Omental fat pad (tissue), 4 donors: ENCODE results near the gene CRB2. TPM values are rescaled to one million over a fixed set of nuclear protein-coding genes. Genes with fewer than 3 reads are reported as not detected.

Experiments
- ATAC-seq: fragments of 150-250 bp; one replicate; pipeline ENCODE4 v1.9.1; 2016; ENCODE audit warnings: mild to moderate bottlenecking, moderate library complexity; ENCODE audit not compliant: low FRiP score
- DNase-seq: peaks from one replicate; pipeline ENCODE4 v3.0.0-alpha.2; 2019; ENCODE audit warnings: low spot score
- CTCF ChIP-seq, 3 donors: fragments of 450-650 bp; IDR thresholded peaks; one replicate each; pipeline ENCODE4 v1.5.1; 2016 to 2017; ENCODE audit warnings: antibody characterized with exemption in 3 of 3, mild to moderate bottlenecking in 3 of 3, moderate library complexity in 2 of 3
- total RNA-seq, 4 donors: library from RNA; depleted of rRNA; stranded (reverse); fragments of >200 nt; gene quantifications; one replicate each; pipeline ENCODE4 v1.1.0, GENCODE V29; 2016

The CRB2 gene
- total RNA-seq, 4 donors from 2014 or later = 0.32 to 16.2 (median 3.5) TPM

GRCh38 chr9:123382653-123383511, 26.9 kb downstream of the CRB2 start:
- ATAC-seq (no peak), DNase-seq (no peak)
- no peak for TF ChIP-seq CTCF (IDR thresholded peaks at IDR 0.05)

- ATAC-seq = no peak
- DNase-seq = no peak
- TF ChIP-seq CTCF (IDR thresholded peaks at IDR 0.05) = no peak
Measured at GRCh38 chr9:123383512-123384170, 27.6 kb downstream of the CRB2 start.

GRCh38 chr9:123387686-123388085, 31.7 kb downstream of the CRB2 start:
- ATAC-seq = no peak
- no peak for DNase-seq
- no peak for TF ChIP-seq CTCF (IDR thresholded peaks at IDR 0.05)

- ATAC-seq = no peak
- no peak for TF ChIP-seq CTCF (IDR thresholded peaks at IDR 0.05)
- no peak for DNase-seq
Measured at GRCh38 chr9:123389070-123389469, 33.1 kb downstream of the CRB2 start.

- ATAC-seq (no peak), DNase-seq (no peak)
- TF ChIP-seq CTCF (IDR thresholded peaks at IDR 0.05) = no peak
Measured at GRCh38 chr9:123389698-123390097, 33.7 kb downstream of the CRB2 start.

- no peak for TF ChIP-seq CTCF (IDR thresholded peaks at IDR 0.05)
- DNase-seq = no peak
- no peak for ATAC-seq
Measured at GRCh38 chr9:123390337-123391135, 34.5 kb downstream of the CRB2 start.
